Breast epithelium (tissue), 3 donors: ENCODE measurements around the gene THBS2.
"Not testable (repeated sequence)": the region's sequence is repeated elsewhere in the genome, so short reads cannot be mapped to it uniquely, and the experiment has no call there.

Source experiments
- CTCF ChIP-seq, 3 donors: fragments of 450-650 bp; IDR thresholded peaks; one replicate each; pipeline ENCODE4 v1.5.1; 2016 to 2017; ENCODE audit warnings: antibody characterized with exemption in 3 of 3, mild to moderate bottlenecking in 3 of 3, moderate library complexity in 3 of 3
- POLR2A ChIP-seq: fragments of 450-650 bp; IDR thresholded peaks from one replicate; pipeline ENCODE4 v1.6.1; 2016; ENCODE audit warnings: antibody characterized with exemption, mild to moderate bottlenecking, moderate library complexity
- POLR2AphosphoS5 ChIP-seq, 3 donors: sonication (generic); formaldehyde crosslinking; IDR thresholded peaks; one replicate each; pipeline ENCODE4 v1.6.1; 2017; ENCODE audit warnings: antibody characterized with exemption in 3 of 3

DNA sequence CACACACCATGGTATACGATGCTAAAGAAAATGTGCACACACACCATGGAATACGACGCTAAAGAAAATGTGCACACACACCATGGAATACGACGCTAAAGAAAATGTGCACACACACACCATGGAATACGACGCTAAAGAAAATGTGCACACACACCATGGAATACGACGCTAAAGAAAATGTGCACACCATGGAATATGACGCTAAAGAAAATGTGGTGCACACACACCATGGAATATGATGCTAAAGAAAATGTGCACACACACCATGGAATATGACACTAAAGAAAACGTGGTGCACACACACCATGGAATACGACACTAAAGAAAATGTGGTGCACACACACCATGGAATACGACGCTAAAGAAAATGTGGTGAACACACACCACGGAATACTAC is 55.7 kb downstream of the THBS2 start:
- TF ChIP-seq POLR2AphosphoS5 (IDR thresholded peaks at IDR 0.05); CTCF (IDR thresholded peaks at IDR 0.05); POLR2A: not testable (repeated sequence)
